Measurements from ENCODE around the gene RPL18. TPM values are rescaled to one million over a fixed set of nuclear protein-coding genes. Genes with fewer than 3 reads are reported as not detected.

Gene RPL18
- total and polyA plus RNA-seq, 9 of the 15 experiments (the other 6 are each of a cell fraction or from before 2014, with no cell fraction given) = 312 to 2,635 (median 1,653) TPM

DNA sequence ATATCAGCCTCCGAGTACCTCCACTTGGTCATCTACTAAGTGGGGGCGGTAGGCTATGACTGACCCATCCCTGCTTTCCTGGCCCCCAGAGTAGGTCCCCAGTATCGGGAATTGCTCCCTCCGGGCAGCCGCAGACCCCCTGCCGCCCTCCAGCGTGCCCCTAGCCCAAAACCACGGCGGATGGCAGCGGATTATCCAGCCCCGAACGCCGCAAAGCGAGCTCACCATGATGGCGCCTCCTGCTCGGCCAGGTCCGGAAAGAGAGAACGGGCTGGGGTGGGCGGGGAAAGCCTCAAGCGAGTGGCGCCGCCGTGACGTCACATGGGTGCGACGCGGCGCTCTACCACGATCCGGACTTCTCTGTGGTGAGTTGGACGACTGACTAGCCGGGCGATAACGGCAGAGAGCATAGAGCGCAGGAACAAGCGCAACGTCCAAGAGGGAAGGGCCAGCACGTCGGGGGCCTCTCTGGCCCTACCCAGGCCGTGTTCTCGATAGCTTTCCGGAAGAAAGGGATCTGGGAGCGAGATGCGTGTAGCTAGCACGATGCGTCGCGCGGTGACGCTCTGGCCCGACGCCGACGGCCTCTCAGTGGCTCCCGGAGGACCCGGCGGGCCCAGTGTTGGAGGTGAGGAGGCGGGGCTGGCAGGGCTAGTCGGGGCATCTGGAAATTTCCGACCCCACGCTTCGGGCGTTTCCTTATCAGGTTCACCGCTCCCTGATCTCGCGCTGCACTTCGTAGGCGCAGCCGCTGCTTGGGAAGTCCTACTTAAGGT is at the start of gene RPL18, which contains the start of gene SPHK2 (continued):
- TF ChIP-seq, protein P1, sequence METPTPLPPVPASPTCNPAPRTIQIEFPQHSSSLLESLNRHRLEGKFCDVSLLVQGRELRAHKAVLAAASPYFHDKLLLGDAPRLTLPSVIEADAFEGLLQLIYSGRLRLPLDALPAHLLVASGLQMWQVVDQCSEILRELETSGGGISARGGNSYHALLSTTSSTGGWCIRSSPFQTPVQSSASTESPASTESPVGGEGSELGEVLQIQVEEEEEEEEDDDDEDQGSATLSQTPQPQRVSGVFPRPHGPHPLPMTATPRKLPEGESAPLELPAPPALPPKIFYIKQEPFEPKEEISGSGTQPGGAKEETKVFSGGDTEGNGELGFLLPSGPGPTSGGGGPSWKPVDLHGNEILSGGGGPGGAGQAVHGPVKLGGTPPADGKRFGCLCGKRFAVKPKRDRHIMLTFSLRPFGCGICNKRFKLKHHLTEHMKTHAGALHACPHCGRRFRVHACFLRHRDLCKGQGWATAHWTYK (CRISPR knock-in tag; IDR thresholded peaks at IDR 0.05) = peak; percentile 42; the same call in 1 of the 2 replicates
- peak; percentile 79 for TF ChIP-seq RBM22 (IDR thresholded peaks at IDR 0.05; ENCODE audit: low read depth, low read length, poor library complexity, severe bottlenecking)
- TF ChIP-seq NFE2L1 (tag; IDR thresholded peaks at IDR 0.05; ENCODE audit: borderline replicate concordance, low read depth) = no peak
- TF ChIP-seq RBFOX2 (IDR thresholded peaks at IDR 0.05; ENCODE audit: low read depth, low read length) = peak; percentile 100
- TF ChIP-seq, protein P2, sequence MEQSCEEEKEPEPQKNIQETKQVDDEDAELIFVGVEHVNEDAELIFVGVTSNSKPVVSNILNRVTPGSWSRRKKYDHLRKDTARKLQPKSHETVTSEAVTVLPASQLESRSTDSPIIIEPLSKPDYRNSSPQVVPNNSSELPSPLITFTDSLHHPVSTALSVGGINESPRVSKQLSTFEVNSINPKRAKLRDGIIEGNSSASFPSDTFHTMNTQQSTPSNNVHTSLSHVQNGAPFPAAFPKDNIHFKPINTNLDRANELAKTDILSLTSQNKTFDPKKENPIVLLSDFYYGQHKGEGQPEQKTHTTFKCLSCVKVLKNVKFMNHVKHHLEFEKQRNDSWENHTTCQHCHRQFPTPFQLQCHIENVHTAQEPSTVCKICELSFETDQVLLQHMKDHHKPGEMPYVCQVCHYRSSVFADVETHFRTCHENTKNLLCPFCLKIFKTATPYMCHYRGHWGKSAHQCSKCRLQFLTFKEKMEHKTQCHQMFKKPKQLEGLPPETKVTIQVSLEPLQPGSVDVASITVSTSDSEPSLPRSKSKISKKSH (CRISPR knock-in tag; IDR thresholded peaks at IDR 0.05) = no peak
- no peak for TF ChIP-seq ZNF584 (CRISPR knock-in tag; IDR thresholded peaks at IDR 0.05; ENCODE audit: low read depth)
- TF ChIP-seq DDX20 (tag; IDR thresholded peaks at IDR 0.05; ENCODE audit: low read depth) = no peak
- TF ChIP-seq, protein P3, sequence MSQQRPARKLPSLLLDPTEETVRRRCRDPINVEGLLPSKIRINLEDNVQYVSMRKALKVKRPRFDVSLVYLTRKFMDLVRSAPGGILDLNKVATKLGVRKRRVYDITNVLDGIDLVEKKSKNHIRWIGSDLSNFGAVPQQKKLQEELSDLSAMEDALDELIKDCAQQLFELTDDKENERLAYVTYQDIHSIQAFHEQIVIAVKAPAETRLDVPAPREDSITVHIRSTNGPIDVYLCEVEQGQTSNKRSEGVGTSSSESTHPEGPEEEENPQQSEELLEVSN (IDR thresholded peaks at IDR 0.05; ENCODE audit: borderline replicate concordance in 1 of 2, extremely low read depth in 1 of 2, insufficient read depth in 1 of 2, insufficient read length in 1 of 2, low read depth in 1 of 2, low read length in 1 of 2, poor library complexity in 1 of 2, severe bottlenecking in 1 of 2) = peak; percentile 74 to 79
- no peak for TF ChIP-seq ZNF140 (CRISPR knock-in tag; IDR thresholded peaks at IDR 0.05)
- no peak; the same call in 1 of the 2 replicates for TF ChIP-seq DPF2 (IDR thresholded peaks at IDR 0.05)
- TF ChIP-seq ZFP36 (IDR thresholded peaks at IDR 0.05; ENCODE audit: low read depth, low read length, partially characterized antibody) = peak; percentile 14
- peak; percentile 52 for TF ChIP-seq NCOR1 (IDR thresholded peaks at IDR 0.05)
- no peak for TF ChIP-seq ZNF764 (CRISPR knock-in tag; IDR thresholded peaks at IDR 0.05; ENCODE audit: low read depth)
- TF ChIP-seq, protein P4, sequence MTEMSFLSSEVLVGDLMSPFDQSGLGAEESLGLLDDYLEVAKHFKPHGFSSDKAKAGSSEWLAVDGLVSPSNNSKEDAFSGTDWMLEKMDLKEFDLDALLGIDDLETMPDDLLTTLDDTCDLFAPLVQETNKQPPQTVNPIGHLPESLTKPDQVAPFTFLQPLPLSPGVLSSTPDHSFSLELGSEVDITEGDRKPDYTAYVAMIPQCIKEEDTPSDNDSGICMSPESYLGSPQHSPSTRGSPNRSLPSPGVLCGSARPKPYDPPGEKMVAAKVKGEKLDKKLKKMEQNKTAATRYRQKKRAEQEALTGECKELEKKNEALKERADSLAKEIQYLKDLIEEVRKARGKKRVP (CRISPR knock-in tag; IDR thresholded peaks at IDR 0.05) = no peak
- peak; percentile 91 for TF ChIP-seq NR2C1 (IDR thresholded peaks at IDR 0.05)
- TF ChIP-seq NR2C1 (tag; IDR thresholded peaks at IDR 0.05) = peak; percentile 83
- peak; percentile 74; the same call in 1 of the 2 replicates for TF ChIP-seq ESRRA (IDR thresholded peaks at IDR 0.05; ENCODE audit: borderline replicate concordance, low read depth)
- peak; percentile 65 for TF ChIP-seq ZNF239 (CRISPR knock-in tag; IDR thresholded peaks at IDR 0.05)
- TF ChIP-seq EWSR1 (IDR thresholded peaks at IDR 0.05; ENCODE audit: borderline replicate concordance, low read depth, partially characterized antibody) = no peak
- TF ChIP-seq HMG20A (CRISPR knock-in tag; conservative IDR thresholded peaks at IDR 0.05) = no peak
- TF ChIP-seq, protein P5, sequence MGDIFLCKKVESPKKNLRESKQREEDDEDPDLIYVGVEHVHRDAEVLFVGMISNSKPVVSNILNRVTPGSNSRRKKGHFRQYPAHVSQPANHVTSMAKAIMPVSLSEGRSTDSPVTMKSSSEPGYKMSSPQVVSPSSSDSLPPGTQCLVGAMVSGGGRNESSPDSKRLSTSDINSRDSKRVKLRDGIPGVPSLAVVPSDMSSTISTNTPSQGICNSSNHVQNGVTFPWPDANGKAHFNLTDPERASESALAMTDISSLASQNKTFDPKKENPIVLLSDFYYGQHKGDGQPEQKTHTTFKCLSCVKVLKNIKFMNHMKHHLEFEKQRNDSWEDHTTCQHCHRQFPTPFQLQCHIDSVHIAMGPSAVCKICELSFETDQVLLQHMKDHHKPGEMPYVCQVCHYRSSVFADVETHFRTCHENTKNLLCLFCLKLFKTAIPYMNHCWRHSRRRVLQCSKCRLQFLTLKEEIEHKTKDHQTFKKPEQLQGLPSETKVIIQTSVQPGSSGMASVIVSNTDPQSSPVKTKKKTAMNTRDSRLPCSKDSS (IDR thresholded peaks at IDR 0.05; ENCODE audit: low read depth, partially characterized antibody) = no peak

Measured in K562 (cell line).